SU-DHL-6 (cell line): ENCODE results near the gene TCERG1.
A peak's percentile ranks its signal among the peaks of the same experiment; 100 is the strongest.

Experiments used
- CTCF ChIP-seq: fragments of 200-600 bp; sonication (generic); IDR thresholded peaks from one replicate; pipeline ENCODE4 v1.5.1; 2017; ENCODE audit warnings: antibody characterized with exemption, mild to moderate bottlenecking, low read length, moderate library complexity; ENCODE audit not compliant: insufficient read depth, poor library complexity, severe bottlenecking
- EZH2phosphoT487 ChIP-seq: fragments of 200-600 bp; sonication (generic), shearing (Covaris generic); conservative IDR thresholded peaks from 2 replicates; pipeline ENCODE4 v1.6.1; 2018; ENCODE audit warnings: mild to moderate bottlenecking, antibody characterized with exemption, low read length, moderate library complexity, mixed read lengths

- TF ChIP-seq CTCF (peak; percentile 88), EZH2phosphoT487 (no peak)
Measured at GRCh38 chr5:146541958-146542849, 95.1 kb downstream of the TCERG1 start.
